ENCODE measurements around the gene PCARE.

DNA sequence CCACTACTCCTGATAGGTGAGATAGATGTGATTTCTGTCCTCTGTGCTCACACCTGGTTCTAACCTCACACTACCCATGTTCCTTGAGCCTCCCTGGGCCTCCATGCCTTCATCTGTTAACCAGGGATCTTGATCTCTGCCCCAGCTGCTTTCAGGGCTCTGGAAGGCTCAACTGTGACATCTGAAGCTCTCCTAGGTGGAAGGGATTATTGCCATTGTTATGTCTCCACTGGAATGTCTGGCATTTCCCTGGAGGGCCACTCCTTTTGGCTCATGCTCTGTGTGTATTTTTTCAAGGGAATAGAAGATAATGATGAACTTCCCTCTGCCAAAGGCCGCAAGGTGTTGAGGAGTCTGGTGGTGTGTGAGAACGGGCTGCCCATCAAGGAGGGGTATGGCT lies 41.2 kb downstream of the PCARE start:
- TF ChIP-seq CTCF (IDR thresholded peaks at IDR 0.05) (no peak), EZH2 (IDR thresholded peaks at IDR 0.05; ENCODE audit: borderline replicate concordance, insufficient read depth, low read depth, low read length, poor library complexity, severe bottlenecking) (no peak)

All from B cell (primary cell).